NB4 (cell line): Measurements from ENCODE around the gene GPR108.

Experiments used
- CTCF ChIP-seq: IDR thresholded peaks from one replicate; pipeline ENCODE4 v1.5.1; 2012; ENCODE audit warnings: low read depth, low read length
- POLR2A ChIP-seq: IDR thresholded peaks from 2 replicates; pipeline ENCODE4 v1.6.1; 2011; ENCODE audit warnings: mild to moderate bottlenecking; ENCODE audit not compliant: insufficient read length; ENCODE audit errors: extremely low read depth

- TF ChIP-seq CTCF, result no peak
- TF ChIP-seq POLR2A, result no peak
Measured at GRCh38 chr19:6682607-6683128, 54.7 kb downstream of the GPR108 start.
